Measurements from ENCODE around the gene MINPP1. TPM values are rescaled to one million over a fixed set of nuclear protein-coding genes. Genes with fewer than 3 reads are reported as not detected.

The MINPP1 gene
- total RNA-seq, 1 donor from 2014 or later, result 64.2 TPM

- H3K36me3 Mint-ChIP-seq, result peaks cover 31% of the 10 kb centered on the region
These were observed 41.1 kb downstream of the MINPP1 start for GRCh38 chr10:87545783-87546182.

GRCh38 chr10:87546210-87546609 is 41.5 kb downstream of the MINPP1 start:
- Mint-ChIP-seq H3K27me3 (ENCODE audit: insufficient read depth, low read depth) (no peaks in the 10 kb centered on the region), H3K27ac (no peak overlapping the region), H3K9me3 (no peaks in the 10 kb centered on the region), H3K4me1 (peaks cover 6% of the 10 kb centered on the region), H3K36me3 (peaks cover 28% of the 10 kb centered on the region), H3K4me3 (no peak overlapping the region)
- no peak overlapping the region for H3K9ac ChIP-seq
- H3K4me2 ChIP-seq, result no peak overlapping the region
- no peaks in the 10 kb centered on the region for H3K9me3 ChIP-seq (ENCODE audit: low read depth)
- TF ChIP-seq EZH2 (IDR thresholded peaks at IDR 0.05) (no peak), EZH2phosphoT487 (IDR thresholded peaks at IDR 0.05) (no peak)
- TF ChIP-seq, protein P1, sequence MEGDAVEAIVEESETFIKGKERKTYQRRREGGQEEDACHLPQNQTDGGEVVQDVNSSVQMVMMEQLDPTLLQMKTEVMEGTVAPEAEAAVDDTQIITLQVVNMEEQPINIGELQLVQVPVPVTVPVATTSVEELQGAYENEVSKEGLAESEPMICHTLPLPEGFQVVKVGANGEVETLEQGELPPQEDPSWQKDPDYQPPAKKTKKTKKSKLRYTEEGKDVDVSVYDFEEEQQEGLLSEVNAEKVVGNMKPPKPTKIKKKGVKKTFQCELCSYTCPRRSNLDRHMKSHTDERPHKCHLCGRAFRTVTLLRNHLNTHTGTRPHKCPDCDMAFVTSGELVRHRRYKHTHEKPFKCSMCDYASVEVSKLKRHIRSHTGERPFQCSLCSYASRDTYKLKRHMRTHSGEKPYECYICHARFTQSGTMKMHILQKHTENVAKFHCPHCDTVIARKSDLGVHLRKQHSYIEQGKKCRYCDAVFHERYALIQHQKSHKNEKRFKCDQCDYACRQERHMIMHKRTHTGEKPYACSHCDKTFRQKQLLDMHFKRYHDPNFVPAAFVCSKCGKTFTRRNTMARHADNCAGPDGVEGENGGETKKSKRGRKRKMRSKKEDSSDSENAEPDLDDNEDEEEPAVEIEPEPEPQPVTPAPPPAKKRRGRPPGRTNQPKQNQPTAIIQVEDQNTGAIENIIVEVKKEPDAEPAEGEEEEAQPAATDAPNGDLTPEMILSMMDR (IDR thresholded peaks at IDR 0.05), result no peak
- DNase-seq (ENCODE audit: low spot score), result no peak
- peaks cover 26% of the 10 kb centered on the region for H3K79me2 ChIP-seq (ENCODE audit: low read depth)
- H3K4me1 ChIP-seq, result peaks cover 26% of the 10 kb centered on the region
- H3F3A ChIP-seq (ENCODE audit: low read depth), result peaks cover 5% of the 10 kb centered on the region
- no peak overlapping the region for H3K4me3 ChIP-seq
- peaks cover 7% of the 10 kb centered on the region for H4K20me1 ChIP-seq (ENCODE audit: low read depth)
- no peak overlapping the region for H3K27ac ChIP-seq
- peaks cover under 1% of the 10 kb centered on the region for H3K36me3 ChIP-seq
- H2AFZ ChIP-seq (replicated peaks), result no peak overlapping the region
- H3K27me3 ChIP-seq, result no peaks in the 10 kb centered on the region

More at GRCh38 chr10:87545783-87546182, 41.1 kb downstream of the MINPP1 start:
- Mint-ChIP-seq H3K9me3 (no peaks in the 10 kb centered on the region), H3K27me3 (ENCODE audit: insufficient read depth, low read depth) (no peaks in the 10 kb centered on the region), H3K27ac (no peak overlapping the region), H3K4me1 (peaks cover 4% of the 10 kb centered on the region), H3K4me3 (no peak overlapping the region)
- Histone ChIP-seq H3K4me2 (no peak overlapping the region), H3K36me3 (peaks cover 5% of the 10 kb centered on the region), H3K79me2 (ENCODE audit: low read depth) (peaks cover 26% of the 10 kb centered on the region), H3K4me3 (no peak overlapping the region), H4K20me1 (ENCODE audit: low read depth) (peaks cover 7% of the 10 kb centered on the region), H3K9me3 (ENCODE audit: low read depth) (no peaks in the 10 kb centered on the region), H3K9ac (no peak overlapping the region), H3K4me1 (peaks cover 21% of the 10 kb centered on the region), H3K27ac (no peak overlapping the region), H3K27me3 (no peaks in the 10 kb centered on the region), H2AFZ (replicated peaks) (no peak overlapping the region), H3F3A (ENCODE audit: low read depth) (peaks cover 5% of the 10 kb centered on the region)
- no peak for TF ChIP-seq EZH2 (IDR thresholded peaks at IDR 0.05)
- no peak for TF ChIP-seq EZH2phosphoT487 (IDR thresholded peaks at IDR 0.05)
- TF ChIP-seq, protein P1 (IDR thresholded peaks at IDR 0.05), result no peak
- DNase-seq (ENCODE audit: low spot score), result no peak

DNA sequence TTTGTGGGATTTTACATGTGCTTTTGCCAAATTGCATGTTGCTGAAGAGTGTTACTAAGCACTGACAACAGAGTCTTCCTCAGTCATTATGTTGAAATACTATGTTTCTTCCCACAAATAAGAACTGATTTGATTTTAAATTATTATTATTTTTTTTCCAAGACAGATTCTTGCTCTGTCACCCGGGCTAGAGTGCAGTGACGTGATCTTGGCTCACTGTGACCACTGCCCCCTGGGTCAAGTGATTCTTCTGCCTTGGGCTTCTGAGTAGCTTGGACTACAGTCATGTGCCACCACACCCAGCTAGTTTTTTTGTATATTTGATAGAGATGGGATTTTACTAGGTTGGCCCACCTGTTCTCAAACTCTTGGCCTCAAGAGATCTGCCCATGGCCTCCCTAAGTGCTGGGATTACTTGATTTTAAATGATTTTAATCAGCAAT is 42.3 kb downstream of the MINPP1 start:
- H3K79me2 ChIP-seq (ENCODE audit: low read depth), result peaks cover 26% of the 10 kb centered on the region
- Mint-ChIP-seq H3K4me3 (no peak overlapping the region), H3K27ac (no peak overlapping the region), H3K36me3 (peaks cover 20% of the 10 kb centered on the region), H3K9me3 (no peaks in the 10 kb centered on the region), H3K27me3 (ENCODE audit: insufficient read depth, low read depth) (no peaks in the 10 kb centered on the region), H3K4me1 (peaks cover 6% of the 10 kb centered on the region)
- no peaks in the 10 kb centered on the region for H3K27me3 ChIP-seq
- TF ChIP-seq, protein P1 (IDR thresholded peaks at IDR 0.05), result no peak
- no peak for TF ChIP-seq EZH2phosphoT487 (IDR thresholded peaks at IDR 0.05)
- no peak for TF ChIP-seq EZH2 (IDR thresholded peaks at IDR 0.05)
- no peaks in the 10 kb centered on the region for H3K9me3 ChIP-seq (ENCODE audit: low read depth)
- no peaks in the 10 kb centered on the region for H3K36me3 ChIP-seq
- H3K27ac ChIP-seq, result no peak overlapping the region
- H3F3A ChIP-seq (ENCODE audit: low read depth), result peaks cover 5% of the 10 kb centered on the region
- DNase-seq (ENCODE audit: low spot score), result no peak
- H2AFZ ChIP-seq (replicated peaks), result no peak overlapping the region
- H3K4me3 ChIP-seq, result no peak overlapping the region
- peaks cover 7% of the 10 kb centered on the region for H4K20me1 ChIP-seq (ENCODE audit: low read depth)
- H3K9ac ChIP-seq, result no peak overlapping the region
- H3K4me2 ChIP-seq, result no peak overlapping the region
- H3K4me1 ChIP-seq, result peaks cover 26% of the 10 kb centered on the region

Data from neural progenitor cell (in vitro differentiated cells).